Osteocyte (in vitro differentiated cells): ENCODE measurements around the gene ZC3HAV1L. TPM values are rescaled to one million over a fixed set of nuclear protein-coding genes. Genes with fewer than 3 reads are reported as not detected.
"Not testable (repeated sequence)": the region's sequence is repeated elsewhere in the genome, so short reads cannot be mapped to it uniquely, and the experiment has no call there.

Experiments
- DNase-seq: peaks from one replicate; pipeline ENCODE4 v3.0.0; 2021; ENCODE audit warnings: mixed read lengths; ENCODE audit not compliant: unreplicated experiment; ENCODE audit errors: extremely low spot score
- H3K27ac Mint-ChIP-seq: one replicate; pipeline ENCODE4 v1.8.0; 2021; ENCODE audit warnings: mild to moderate bottlenecking, mixed read lengths; ENCODE audit not compliant: unreplicated experiment
- H3K27me3 Mint-ChIP-seq: one replicate; pipeline ENCODE4 v1.8.0; 2021; ENCODE audit warnings: mixed read lengths; ENCODE audit not compliant: unreplicated experiment
- H3K36me3 Mint-ChIP-seq: one replicate; pipeline ENCODE4 v1.8.0; 2021; ENCODE audit warnings: mixed read lengths; ENCODE audit not compliant: unreplicated experiment
- H3K4me1 Mint-ChIP-seq: one replicate; pipeline ENCODE4 v1.8.0; 2021; ENCODE audit warnings: mixed read lengths; ENCODE audit not compliant: unreplicated experiment
- H3K4me3 Mint-ChIP-seq: one replicate; pipeline ENCODE4 v1.8.0; 2021; ENCODE audit warnings: mild to moderate bottlenecking, moderate library complexity, mixed read lengths; ENCODE audit not compliant: unreplicated experiment
- H3K9me3 Mint-ChIP-seq: one replicate; pipeline ENCODE4 v1.8.0; 2021; ENCODE audit warnings: mixed read lengths; ENCODE audit not compliant: unreplicated experiment
- CTCF ChIP-seq: fragments of 200-600 bp; sonication (generic); IDR thresholded peaks from 2 replicates; pipeline ENCODE4 v1.5.0; 2021; ENCODE audit warnings: antibody characterized with exemption, mild to moderate bottlenecking, moderate library complexity
- total RNA-seq: library from RNA; stranded (reverse); gene quantifications from 2 replicates; pipeline ENCODE4 v1.2.1, GENCODE V29; 2021

The ZC3HAV1L gene
- total RNA-seq, 1 donor from 2014 or later, result not detected

- Mint-ChIP-seq H3K4me1 (no peaks in the 10 kb centered on the region), H3K9me3 (no peaks in the 10 kb centered on the region), H3K4me3 (no peak overlapping the region), H3K27me3 (no peaks in the 10 kb centered on the region), H3K27ac (no peak overlapping the region), H3K36me3 (peaks cover 55% of the 10 kb centered on the region)
- no peak for DNase-seq
- TF ChIP-seq CTCF, result no peak
These were observed 25.6 kb upstream of the ZC3HAV1L start for GRCh38 chr7:139061416-139061815.

GRCh38 chr7:139060695-139061237 is 24.9 kb upstream of the ZC3HAV1L start:
- Mint-ChIP-seq H3K4me3 (no peak overlapping the region), H3K9me3 (no peaks in the 10 kb centered on the region), H3K27me3 (no peaks in the 10 kb centered on the region), H3K36me3 (peaks cover 56% of the 10 kb centered on the region), H3K27ac (no peak overlapping the region), H3K4me1 (no peaks in the 10 kb centered on the region)
- TF ChIP-seq CTCF, result no peak
- DNase-seq, result no peak

- Mint-ChIP-seq H3K27ac (no peak overlapping the region), H3K4me1 (no peaks in the 10 kb centered on the region), H3K36me3 (peaks cover 54% of the 10 kb centered on the region), H3K9me3 (no peaks in the 10 kb centered on the region), H3K4me3 (no peak overlapping the region), H3K27me3 (no peaks in the 10 kb centered on the region)
- no peak for DNase-seq
- no peak for TF ChIP-seq CTCF
These were observed 24.1 kb upstream of the ZC3HAV1L start for GRCh38 chr7:139059905-139060304.

- no peak for TF ChIP-seq CTCF
- peak overlapping the region; percentile 0 for H3K27ac Mint-ChIP-seq
- H3K4me3 Mint-ChIP-seq, result no peak overlapping the region
- H3K4me1 Mint-ChIP-seq, result peaks cover 6% of the 10 kb centered on the region
- H3K27me3 Mint-ChIP-seq, result no peaks in the 10 kb centered on the region
- no peaks in the 10 kb centered on the region for H3K9me3 Mint-ChIP-seq
- DNase-seq, result no peak
- peaks cover 55% of the 10 kb centered on the region for H3K36me3 Mint-ChIP-seq
These were observed 23.1 kb upstream of the ZC3HAV1L start for GRCh38 chr7:139058943-139059342.

GRCh38 chr7:139055674-139056073 is 19.8 kb upstream of the ZC3HAV1L start:
- Mint-ChIP-seq H3K4me1 (peaks cover 9% of the 10 kb centered on the region), H3K36me3 (peaks cover 50% of the 10 kb centered on the region), H3K4me3 (no peak overlapping the region), H3K27me3 (no peaks in the 10 kb centered on the region), H3K27ac (no peak overlapping the region), H3K9me3 (no peaks in the 10 kb centered on the region)
- no peak for DNase-seq
- TF ChIP-seq CTCF, result no peak

GRCh38 chr7:139054656-139055055 is 18.8 kb upstream of the ZC3HAV1L start:
- not testable (repeated sequence) for DNase-seq, H3K4me3 Mint-ChIP-seq
- H3K36me3 Mint-ChIP-seq, result peaks cover 48% of the 10 kb centered on the region

More at GRCh38 chr7:139054656-139055055, 18.8 kb upstream of the ZC3HAV1L start:
- peaks cover 19% of the 10 kb centered on the region for H3K4me1 Mint-ChIP-seq
- not testable (repeated sequence) for H3K27ac Mint-ChIP-seq, H3K27me3 Mint-ChIP-seq, H3K9me3 Mint-ChIP-seq
